ENCODE measurements around the gene ELOVL7. TPM values are rescaled to one million over a fixed set of nuclear protein-coding genes. Genes with fewer than 3 reads are reported as not detected.

ELOVL7 gene
- total and polyA plus RNA-seq, 2 experiments from 2014 or later, result 0.42 to 1.6 TPM

DNA sequence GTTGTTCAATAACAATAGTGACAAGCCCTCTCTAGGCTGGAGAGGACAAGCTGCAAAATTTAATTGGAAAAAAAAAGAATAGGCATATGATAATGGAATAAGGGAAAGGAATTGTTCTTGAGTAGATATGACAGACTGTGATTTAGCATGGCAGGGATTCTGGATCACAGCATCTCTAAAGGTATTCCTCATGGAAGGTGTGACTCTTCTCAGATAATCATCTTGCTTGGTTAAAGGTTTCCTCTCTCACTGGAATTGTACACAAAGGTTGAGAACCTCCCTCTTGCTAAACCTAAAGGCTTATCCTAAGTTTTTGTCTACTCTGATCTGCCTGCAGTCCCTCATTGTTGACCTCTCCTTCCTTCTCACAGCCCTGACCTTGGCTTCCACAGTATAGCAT lies 31.6 kb downstream of the ELOVL7 start:
- Histone ChIP-seq H3K9me3 (ENCODE audit: low read depth) (no peaks in the 10 kb centered on the region), H3K27me3 (no peaks in the 10 kb centered on the region), H3K27ac (no peak overlapping the region), H3K4me3 (no peak overlapping the region), H3K36me3 (no peaks in the 10 kb centered on the region), H3K4me1 (ENCODE audit: low read depth) (no peaks in the 10 kb centered on the region)
- no peak for DNase-seq (ENCODE audit: low read depth in 1 of 2, low spot score in 1 of 2)
- TF ChIP-seq, protein P1, sequence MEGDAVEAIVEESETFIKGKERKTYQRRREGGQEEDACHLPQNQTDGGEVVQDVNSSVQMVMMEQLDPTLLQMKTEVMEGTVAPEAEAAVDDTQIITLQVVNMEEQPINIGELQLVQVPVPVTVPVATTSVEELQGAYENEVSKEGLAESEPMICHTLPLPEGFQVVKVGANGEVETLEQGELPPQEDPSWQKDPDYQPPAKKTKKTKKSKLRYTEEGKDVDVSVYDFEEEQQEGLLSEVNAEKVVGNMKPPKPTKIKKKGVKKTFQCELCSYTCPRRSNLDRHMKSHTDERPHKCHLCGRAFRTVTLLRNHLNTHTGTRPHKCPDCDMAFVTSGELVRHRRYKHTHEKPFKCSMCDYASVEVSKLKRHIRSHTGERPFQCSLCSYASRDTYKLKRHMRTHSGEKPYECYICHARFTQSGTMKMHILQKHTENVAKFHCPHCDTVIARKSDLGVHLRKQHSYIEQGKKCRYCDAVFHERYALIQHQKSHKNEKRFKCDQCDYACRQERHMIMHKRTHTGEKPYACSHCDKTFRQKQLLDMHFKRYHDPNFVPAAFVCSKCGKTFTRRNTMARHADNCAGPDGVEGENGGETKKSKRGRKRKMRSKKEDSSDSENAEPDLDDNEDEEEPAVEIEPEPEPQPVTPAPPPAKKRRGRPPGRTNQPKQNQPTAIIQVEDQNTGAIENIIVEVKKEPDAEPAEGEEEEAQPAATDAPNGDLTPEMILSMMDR (IDR thresholded peaks at IDR 0.05; ENCODE audit: low read depth, low read length), result no peak

DNA sequence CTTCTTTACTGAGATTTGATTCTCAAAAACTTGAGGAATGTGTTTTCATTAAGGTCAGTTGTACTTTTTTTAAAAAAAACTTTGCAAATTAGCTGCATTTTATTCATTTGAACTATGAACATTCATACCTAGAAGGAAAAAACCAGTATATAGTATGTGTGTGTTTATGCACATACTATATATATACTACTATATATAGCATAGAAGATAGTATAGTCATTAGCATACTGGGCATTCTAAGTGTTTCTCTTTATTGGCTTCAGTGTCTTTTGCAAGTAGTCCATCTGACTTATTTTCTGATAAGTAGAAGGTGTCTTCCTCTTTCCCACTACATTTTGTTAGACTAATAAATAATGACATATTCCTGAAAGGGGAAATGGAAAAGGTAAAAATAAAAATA lies 33.0 kb downstream of the ELOVL7 start:
- Histone ChIP-seq H3K27ac (no peak overlapping the region), H3K4me1 (ENCODE audit: low read depth) (no peaks in the 10 kb centered on the region), H3K27me3 (no peaks in the 10 kb centered on the region), H3K36me3 (no peaks in the 10 kb centered on the region), H3K9me3 (ENCODE audit: low read depth) (no peaks in the 10 kb centered on the region), H3K4me3 (no peak overlapping the region)
- no peak for DNase-seq (ENCODE audit: low read depth in 1 of 2, low spot score in 1 of 2)
- TF ChIP-seq, protein P1 (IDR thresholded peaks at IDR 0.05; ENCODE audit: low read depth, low read length), result no peak

DNA sequence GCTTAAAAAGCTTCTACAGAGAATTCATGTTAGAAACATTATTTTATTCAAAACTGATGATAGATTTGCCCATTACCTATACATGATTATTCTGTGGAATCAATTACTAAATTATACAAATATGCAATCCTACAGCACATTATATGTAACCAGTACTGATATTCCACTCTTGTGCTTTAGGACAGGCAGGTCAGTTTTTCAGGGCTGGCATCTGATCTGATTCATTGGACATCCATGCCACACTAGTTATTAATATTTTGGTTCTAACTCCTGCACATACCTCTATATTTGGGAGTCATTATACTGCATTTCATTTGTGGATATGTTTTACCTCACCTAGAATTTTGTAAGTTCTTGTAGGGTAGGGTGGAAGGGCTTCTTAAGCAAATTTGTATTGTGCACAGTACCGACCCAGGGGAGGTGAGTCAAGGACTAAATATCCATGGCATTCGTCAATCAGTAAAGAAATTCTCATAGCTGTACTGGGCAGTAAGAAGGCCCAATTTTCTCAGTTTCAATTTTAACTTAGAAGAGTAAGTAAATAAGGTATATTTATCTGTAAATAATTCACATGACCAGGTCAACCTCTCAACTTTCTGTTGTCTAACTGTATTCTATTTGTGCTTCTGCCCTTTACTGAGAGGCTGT lies 33.5 kb downstream of the ELOVL7 start:
- peak in 1 of 2 donors; percentile 3 for DNase-seq (ENCODE audit: low read depth in 1 of 2, low spot score in 1 of 2)
- no peak overlapping the region for H3K27ac ChIP-seq
- no peaks in the 10 kb centered on the region for H3K9me3 ChIP-seq (ENCODE audit: low read depth)
- TF ChIP-seq, protein P1 (IDR thresholded peaks at IDR 0.05; ENCODE audit: low read depth, low read length), result no peak
- H3K36me3 ChIP-seq, result no peaks in the 10 kb centered on the region
- H3K27me3 ChIP-seq, result no peaks in the 10 kb centered on the region
- no peaks in the 10 kb centered on the region for H3K4me1 ChIP-seq (ENCODE audit: low read depth)
- H3K4me3 ChIP-seq, result no peak overlapping the region

DNA sequence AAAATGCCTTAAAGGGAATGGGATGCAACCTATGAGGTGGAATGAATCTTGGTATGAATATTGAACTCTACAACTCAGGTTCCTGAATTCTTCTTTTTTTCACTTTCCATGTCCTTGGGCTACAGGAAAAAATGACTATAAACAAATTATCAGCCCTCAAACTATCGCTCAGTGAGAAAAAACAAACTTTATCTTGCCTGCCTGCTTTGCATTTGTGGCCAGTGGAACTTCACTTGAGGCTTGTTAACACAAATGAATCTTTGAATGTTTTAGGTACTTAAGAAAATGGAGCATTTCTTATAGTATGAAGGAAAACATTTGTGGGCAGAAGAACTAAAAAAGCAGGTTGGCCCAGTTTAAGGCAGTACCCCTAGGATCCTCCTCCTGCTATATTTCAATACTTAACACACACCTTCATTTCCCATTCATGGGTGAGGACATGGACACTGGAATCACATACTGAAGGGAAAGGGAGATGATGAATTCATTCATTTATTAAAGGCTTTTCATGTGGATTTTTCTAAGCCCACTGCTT lies 34.1 kb downstream of the ELOVL7 start:
- Histone ChIP-seq H3K4me3 (no peak overlapping the region), H3K27me3 (no peaks in the 10 kb centered on the region), H3K36me3 (no peaks in the 10 kb centered on the region), H3K9me3 (ENCODE audit: low read depth) (no peaks in the 10 kb centered on the region), H3K4me1 (ENCODE audit: low read depth) (no peaks in the 10 kb centered on the region), H3K27ac (no peak overlapping the region)
- TF ChIP-seq, protein P1 (IDR thresholded peaks at IDR 0.05; ENCODE audit: low read depth, low read length), result no peak
- no peak for DNase-seq (ENCODE audit: low read depth in 1 of 2, low spot score in 1 of 2)

DNA sequence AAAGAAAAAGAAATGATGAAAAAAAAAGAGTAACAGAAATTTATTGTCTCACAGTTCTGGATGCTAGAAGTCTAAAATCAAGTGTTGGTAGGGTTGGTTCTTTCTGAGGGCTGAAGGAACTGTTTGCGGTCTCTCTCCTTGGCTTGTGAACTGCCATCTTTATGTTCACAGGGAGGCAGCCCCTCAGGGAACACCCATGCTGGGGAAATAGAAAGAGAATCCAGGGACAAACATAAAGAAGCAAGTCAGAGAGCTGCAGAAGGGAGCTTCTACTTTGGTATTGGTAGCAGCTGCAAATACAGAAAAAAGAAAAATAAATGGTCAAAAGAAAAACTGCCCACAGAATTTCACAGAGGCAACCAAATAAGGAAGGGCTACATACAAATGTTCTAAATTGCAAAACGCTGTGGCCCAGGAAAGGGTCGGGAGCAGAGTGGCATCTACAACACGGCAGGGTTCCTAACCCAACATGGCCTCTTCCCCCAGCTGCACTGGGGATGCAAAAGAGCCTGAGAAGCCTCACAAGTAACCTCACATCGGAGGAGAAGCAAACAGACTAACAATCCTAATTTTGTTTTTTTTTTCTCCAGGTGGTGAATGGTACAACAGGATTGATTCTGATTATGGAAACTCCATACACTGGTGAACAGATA lies 37.4 kb downstream of the ELOVL7 start:
- no peaks in the 10 kb centered on the region for H3K27me3 ChIP-seq
- DNase-seq (ENCODE audit: low read depth in 1 of 2, low spot score in 1 of 2), result no peak
- no peaks in the 10 kb centered on the region for H3K9me3 ChIP-seq (ENCODE audit: low read depth)
- H3K36me3 ChIP-seq, result no peaks in the 10 kb centered on the region
- no peak overlapping the region for H3K27ac ChIP-seq
- TF ChIP-seq, protein P1 (IDR thresholded peaks at IDR 0.05; ENCODE audit: low read depth, low read length), result no peak
- no peaks in the 10 kb centered on the region for H3K4me1 ChIP-seq (ENCODE audit: low read depth)
- no peak overlapping the region for H3K4me3 ChIP-seq
